GM19324 (cell line): Measurements from ENCODE around the gene PAGE3.

Source experiments
- ATAC-seq: cut with Tn5 transposase; IDR thresholded peaks from one replicate; pipeline ENCODE4 v1.9.1; 2021; ENCODE audit warnings: mild to moderate bottlenecking, moderate library complexity; ENCODE audit not compliant: unreplicated experiment, low FRiP score

PAGE3 gene, protein sequence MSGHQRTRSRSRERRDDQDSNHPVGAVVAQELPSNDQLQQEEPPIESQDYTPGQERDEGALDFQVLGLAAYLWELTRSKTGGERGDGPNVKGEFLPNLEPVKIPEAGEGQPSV

DNA sequence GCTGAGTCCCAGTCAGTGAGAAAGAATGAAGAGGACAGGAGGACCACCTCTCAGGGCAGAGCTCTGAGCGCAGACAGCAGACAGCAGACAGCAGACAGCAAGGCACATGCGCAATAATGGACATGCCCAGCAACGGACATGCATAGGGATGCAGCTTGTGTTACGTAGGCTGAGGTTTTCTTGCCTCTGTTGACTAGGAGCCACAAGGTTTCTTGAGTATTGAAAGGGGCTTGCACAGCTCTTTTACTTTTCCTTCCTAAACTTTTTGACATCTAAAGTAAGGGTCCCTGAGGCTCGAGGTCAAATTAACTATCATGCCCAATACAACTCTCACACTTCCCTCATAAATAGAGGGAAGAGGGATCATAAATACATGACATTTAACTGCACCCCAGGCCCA, at the start of gene PAGE3:
Gene PAGE3 (minus strand): TSS at position 101 of the 400 bp plus-strand sequence. CDS start 1,013 bp downstream, outside the sequence.
- ATAC-seq: no peak

DNA sequence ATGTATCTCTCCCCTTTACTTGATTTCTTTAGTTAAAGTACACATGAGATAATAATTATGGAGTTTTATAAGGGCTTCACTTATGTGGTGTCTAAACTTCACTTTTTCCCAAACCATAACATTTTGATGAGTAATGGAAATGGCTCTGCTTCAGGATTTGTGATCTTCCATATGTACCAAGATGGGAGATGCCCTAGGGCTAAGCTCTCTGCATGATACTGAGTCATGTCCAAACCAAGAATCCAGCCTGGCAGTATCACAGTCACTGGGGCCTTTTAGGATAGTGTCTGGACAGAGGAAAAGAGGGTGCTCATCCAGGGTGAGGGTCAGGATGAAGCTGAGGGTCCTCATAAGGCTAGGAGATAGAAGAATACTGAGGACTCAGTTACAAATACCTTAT, 47.9 kb upstream of the PAGE3 start:
- no peak for ATAC-seq

DNA sequence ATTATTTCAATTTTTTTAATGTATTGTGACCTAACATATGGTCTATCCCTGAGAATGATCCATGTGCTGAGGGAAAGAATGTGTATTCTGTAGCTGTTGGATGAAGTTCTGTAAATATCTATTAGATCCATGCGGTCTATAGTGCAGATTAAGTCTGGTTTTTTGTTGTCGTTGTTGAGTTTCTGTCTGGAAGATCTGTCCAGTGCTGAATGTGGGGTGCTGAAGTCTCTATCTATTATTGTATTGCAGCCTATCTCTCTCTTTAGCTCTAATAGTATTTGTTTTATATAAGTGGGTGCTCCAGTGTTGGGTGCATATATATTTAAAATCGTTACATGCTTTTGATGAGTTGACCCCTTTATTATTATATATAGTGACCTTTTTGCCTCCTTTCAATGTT, 26.2 kb upstream of the PAGE3 start:
- no peak for ATAC-seq

DNA sequence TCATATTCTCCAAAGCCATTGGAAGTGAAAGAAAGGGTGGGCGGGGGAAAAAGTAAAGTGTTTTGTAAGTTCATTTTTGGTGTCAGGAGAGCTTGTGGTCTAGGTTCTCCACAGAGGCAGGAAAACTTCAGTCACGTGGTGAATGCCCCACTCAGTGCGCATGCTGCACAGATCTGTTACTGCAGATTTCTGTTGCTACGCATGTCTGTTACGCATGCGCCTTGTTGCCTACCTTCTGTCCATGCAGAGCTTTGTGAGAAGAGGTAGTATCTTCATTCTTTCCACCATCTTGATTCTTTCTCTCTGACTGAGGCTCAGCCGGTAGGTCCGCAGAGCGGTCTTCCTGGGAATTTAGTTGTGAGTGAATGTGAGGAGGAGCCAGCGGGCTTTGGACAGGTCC, 15.1 kb upstream of the PAGE3 start:
- no peak for ATAC-seq

DNA sequence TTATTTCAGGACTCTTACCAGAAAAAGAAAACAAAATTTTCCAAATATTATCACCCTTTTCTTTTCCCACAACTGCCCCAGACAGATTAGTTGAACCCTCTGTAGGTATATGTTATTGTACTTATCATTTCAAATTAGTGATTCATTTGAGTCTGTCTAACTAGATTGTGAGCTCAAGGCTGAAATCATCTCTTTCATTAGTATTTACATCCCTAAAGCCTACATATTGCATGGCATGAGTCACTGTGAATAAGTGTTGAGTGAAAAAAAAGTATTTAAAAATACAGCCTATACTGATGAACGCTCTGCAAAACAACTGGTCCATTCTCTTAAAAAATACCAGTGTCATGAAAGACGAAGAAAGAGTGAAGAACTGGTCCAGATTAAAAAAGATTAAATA, 3.9 kb downstream of the PAGE3 start:
- no peak for ATAC-seq

DNA sequence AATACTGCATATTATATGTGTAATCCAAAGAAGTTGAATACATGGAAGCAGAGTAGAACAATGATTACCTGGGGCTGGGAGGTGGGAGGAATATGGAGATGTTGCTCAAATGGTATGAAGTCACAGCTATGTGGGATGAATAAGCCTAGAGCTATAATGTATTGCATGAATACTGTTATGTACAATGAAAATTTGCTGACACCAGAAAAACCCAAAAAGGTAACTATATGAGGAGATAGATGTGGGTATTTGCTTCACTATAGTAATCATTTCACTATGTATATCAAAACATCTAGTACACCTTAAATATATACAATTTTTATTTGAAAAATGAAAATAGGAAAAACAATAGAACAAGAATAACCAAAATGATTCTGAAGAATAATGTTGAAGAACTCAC, 11.2 kb downstream of the PAGE3 start:
- no peak for ATAC-seq

DNA sequence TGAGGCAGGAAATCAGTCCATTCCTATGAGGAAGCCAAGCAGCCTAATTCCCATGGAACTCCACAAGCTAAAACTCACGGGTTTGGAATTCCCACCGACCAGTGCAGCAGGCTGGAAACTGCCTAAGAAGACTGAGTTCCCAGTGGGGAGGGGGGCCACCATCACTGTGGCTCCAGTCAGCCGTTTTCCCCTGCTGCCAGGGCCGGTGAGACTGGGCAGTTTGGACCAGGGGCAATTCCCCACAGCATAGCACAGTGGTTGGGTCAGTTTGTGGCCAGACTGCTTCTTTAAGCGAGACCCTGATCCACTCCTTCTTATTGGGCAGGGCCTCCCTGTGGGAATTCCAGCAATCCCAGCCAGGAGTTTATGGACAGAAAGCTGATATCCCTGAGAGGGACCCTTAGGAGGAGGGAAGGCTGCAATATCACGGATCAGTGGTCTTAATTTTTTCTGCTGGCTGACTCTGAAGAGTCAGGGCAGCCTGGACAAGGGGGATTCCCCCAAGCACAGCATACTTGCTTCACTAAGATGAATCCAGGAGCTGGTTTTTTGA, 23.9 kb downstream of the PAGE3 start:
- ATAC-seq: no peak

DNA sequence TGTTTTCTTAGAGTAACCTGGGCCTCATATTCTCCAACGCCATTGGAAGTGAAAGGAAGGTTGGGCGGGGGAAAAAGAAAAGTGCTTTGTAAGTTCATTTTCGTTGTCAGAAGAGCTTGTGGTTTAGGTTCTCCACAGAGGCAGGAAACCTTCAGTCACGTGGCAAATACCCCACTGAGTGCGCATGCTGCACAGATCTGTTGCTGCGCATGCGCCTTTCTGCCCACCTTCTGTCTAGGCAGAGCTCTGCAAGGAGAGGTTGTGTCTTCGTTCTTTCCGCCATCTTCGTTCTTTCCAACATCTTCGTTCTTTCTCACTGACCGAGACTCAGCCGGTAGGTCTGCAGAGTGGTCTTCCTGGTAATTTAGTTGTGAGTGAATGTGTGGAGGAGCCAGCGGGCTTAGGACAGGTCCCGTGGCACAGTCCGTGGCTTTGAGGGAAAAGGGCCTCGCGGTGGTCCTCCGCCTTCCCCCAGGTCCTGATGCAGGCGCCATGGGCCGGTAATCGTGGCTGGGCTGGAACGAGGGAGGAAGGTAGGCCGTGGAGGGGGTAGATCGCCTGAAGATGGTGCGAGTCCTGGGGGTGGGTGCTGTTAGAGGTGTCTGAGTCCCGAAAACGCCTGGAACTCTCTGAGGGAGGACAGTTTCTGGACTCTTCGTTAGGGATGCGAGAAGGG, 44.5 kb downstream of the PAGE3 start, which contains the start of gene PAGE5:
Gene PAGE5 (plus strand): TSS at position 228 of the 676 bp plus-strand sequence. CDS start 1,037 bp downstream, outside the sequence.
- ATAC-seq: no peak

DNA sequence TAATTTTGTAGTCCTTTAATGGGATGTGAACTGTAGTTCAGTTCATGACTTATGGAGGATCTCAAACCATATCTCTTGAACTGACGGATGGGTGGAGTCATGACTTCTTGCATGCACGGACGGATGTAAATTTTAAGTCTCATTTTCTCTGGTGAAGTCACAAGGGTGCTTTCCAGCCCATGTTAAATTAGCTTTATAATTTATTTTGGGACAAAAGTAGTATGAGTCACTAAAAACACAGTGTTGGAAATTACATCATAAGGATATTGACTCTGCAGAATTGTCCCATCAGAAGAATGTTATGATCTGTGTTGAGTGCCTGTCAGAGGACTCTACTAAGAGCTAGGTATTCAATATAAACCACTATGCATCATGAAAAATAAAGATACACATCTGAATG, 51.3 kb downstream of the PAGE3 start:
- ATAC-seq: no peak

DNA sequence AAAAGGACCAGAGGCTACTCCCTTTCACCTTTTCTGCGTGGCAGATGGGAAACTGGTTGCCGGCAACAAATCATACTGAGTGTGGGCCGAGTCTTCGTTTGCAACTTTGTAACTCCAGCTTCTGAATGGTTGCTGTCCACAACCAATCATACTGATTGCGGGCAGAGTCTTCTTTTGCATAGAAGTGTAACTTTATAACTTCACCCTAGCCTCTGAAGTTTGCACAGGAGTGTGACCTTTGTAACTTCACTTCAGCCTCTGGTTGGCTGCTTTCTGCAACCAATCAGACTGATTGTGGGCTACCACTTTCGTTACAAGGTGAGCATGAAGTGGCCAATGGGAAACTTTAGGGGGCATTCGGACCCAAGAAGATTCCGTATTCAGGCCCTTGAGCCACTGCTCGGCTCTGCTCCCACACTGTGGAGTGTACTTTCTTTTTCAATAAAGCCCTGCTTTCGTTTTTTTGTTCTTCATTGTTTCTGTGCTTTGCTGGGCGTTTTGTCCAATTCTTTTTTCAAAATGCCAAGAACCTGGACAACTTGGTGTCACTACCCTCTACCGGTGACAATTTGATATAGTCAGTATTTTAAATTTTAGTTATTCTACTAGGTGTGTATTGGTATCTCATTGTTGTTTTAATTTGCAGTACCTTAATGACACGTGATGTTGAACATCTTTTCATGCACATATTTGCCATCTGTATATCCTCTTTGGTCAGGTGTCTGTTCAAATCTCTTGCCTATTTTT, 53.6 kb downstream of the PAGE3 start:
- no peak for ATAC-seq
